GM19239 (cell line): ENCODE measurements around the gene AGO3.

Experiments
- DNase-seq: peaks from one replicate; pipeline ENCODE4 v3.0.0; 2011; ENCODE audit warnings: low spot score; ENCODE audit not compliant: insufficient read length
- FAIRE-seq: peaks from 2 replicates; lab custom pipeline; 2011; peaks lifted over from hg19 to GRCh38; lab: Jason Lieb, UNC

AGO3 gene

GRCh38 chr1:36070349-36070748, 139.4 kb downstream of the AGO3 start:
- DNase-seq (no peak), FAIRE-seq (no peak)

- FAIRE-seq = no peak
Measured at GRCh38 chr1:36076979-36077573, 146.2 kb downstream of the AGO3 start.

GRCh38 chr1:36080236-36080635, 149.3 kb downstream of the AGO3 start:
- DNase-seq = no peak

More at GRCh38 chr1:36076979-36077573, 146.2 kb downstream of the AGO3 start:
- no peak for DNase-seq

GRCh38 chr1:36080801-36081200, 149.9 kb downstream of the AGO3 start:
- FAIRE-seq = no peak
- DNase-seq = no peak

More at GRCh38 chr1:36080236-36080635, 149.3 kb downstream of the AGO3 start:
- no peak for FAIRE-seq

GRCh38 chr1:36081926-36082485, 151.1 kb downstream of the AGO3 start:
- DNase-seq (no peak), FAIRE-seq (no peak)

- DNase-seq (no peak), FAIRE-seq (no peak)
Measured at GRCh38 chr1:36083219-36083618, 152.3 kb downstream of the AGO3 start.

- DNase-seq (no peak), FAIRE-seq (no peak)
Measured at GRCh38 chr1:36083635-36084496, 153.0 kb downstream of the AGO3 start, which contains the start of gene TEKT2. Gene TEKT2 (plus strand): TSS chr1:36084094. CDS start chr1:36084922, 828 bp downstream.

GRCh38 chr1:36084497-36085115, 153.7 kb downstream of the AGO3 start:
- FAIRE-seq (no peak), DNase-seq (no peak)

- DNase-seq (no peak), FAIRE-seq (no peak)
Measured at GRCh38 chr1:36085126-36085525, 154.2 kb downstream of the AGO3 start.

- no peak for FAIRE-seq
- DNase-seq = no peak
Measured at GRCh38 chr1:36085686-36086526, 155.0 kb downstream of the AGO3 start.

GRCh38 chr1:36086529-36087232, 155.8 kb downstream of the AGO3 start:
- FAIRE-seq (no peak), DNase-seq (no peak)

GRCh38 chr1:36087233-36088123, 156.6 kb downstream of the AGO3 start:
- no peak for FAIRE-seq
- DNase-seq = no peak

- DNase-seq = no peak
- FAIRE-seq = no peak
Measured at GRCh38 chr1:36088265-36088576, 157.3 kb downstream of the AGO3 start.

GRCh38 chr1:36088577-36089392, 157.9 kb downstream of the AGO3 start, which contains the start of gene ADPRS:
Gene ADPRS (plus strand): TSS chr1:36088892. CDS start chr1:36088905, 13 bp downstream.
- FAIRE-seq = peak; percentile 93
- DNase-seq = peak; percentile 95

GRCh38 chr1:36089393-36090121, 158.7 kb downstream of the AGO3 start:
- FAIRE-seq (peak; percentile 52), DNase-seq (no peak)

- DNase-seq (no peak), FAIRE-seq (no peak)
Measured at GRCh38 chr1:36091141-36091540, 160.2 kb downstream of the AGO3 start.

GRCh38 chr1:36091698-36092097, 160.8 kb downstream of the AGO3 start:
- no peak for DNase-seq
- FAIRE-seq = no peak
